ENCODE results near the gene PCGF1. TPM values are rescaled to one million over a fixed set of nuclear protein-coding genes. Genes with fewer than 3 reads are reported as not detected.

The PCGF1 gene
- total RNA-seq: 16.2 TPM

GRCh38 chr2:74507145-74507925 lies at the start of gene PCGF1:
PCGF1 (minus strand) TSS chr2:74507695; CDS start chr2:74507668, 27 bp downstream.
- DNase-seq (ENCODE audit: low read depth in 2 of 3, low spot score in 2 of 3): peak; percentile 97 to 99 (median 98)

- DNase-seq (ENCODE audit: low read depth in 2 of 3, low spot score in 2 of 3): no peak
Measured at GRCh38 chr2:74556831-74557370, 49.4 kb upstream of the PCGF1 start.

GRCh38 chr2:74556159-74556558 lies 48.7 kb upstream of the PCGF1 start:
- no peak for DNase-seq (ENCODE audit: low read depth in 2 of 3, low spot score in 2 of 3)

- DNase-seq (ENCODE audit: low read depth in 2 of 3, low spot score in 2 of 3): no peak
Measured at GRCh38 chr2:74555610-74556103, 48.2 kb upstream of the PCGF1 start.

GRCh38 chr2:74554820-74555531 lies 47.5 kb upstream of the PCGF1 start:
- DNase-seq (ENCODE audit: low read depth in 2 of 3, low spot score in 2 of 3): peak in 1 of 3 donors; percentile 51

- peak; percentile 79 to 86 (median 85) for DNase-seq (ENCODE audit: low read depth in 2 of 3, low spot score in 2 of 3)
Measured at GRCh38 chr2:74553892-74554819, 46.7 kb upstream of the PCGF1 start, which contains the start of the genes DOK1 and LOXL3. DOK1 (plus strand) TSS chr2:74554720; CDS start chr2:74554755, 35 bp downstream. LOXL3 (minus strand) TSS chr2:74553942; CDS start chr2:74552634, 1,308 bp downstream.

GRCh38 chr2:74552914-74553811 lies 45.7 kb upstream of the PCGF1 start:
- DNase-seq (ENCODE audit: low read depth in 2 of 3, low spot score in 2 of 3): no peak

- no peak for DNase-seq (ENCODE audit: low read depth in 2 of 3, low spot score in 2 of 3)
Measured at GRCh38 chr2:74551942-74552913, 44.7 kb upstream of the PCGF1 start.

GRCh38 chr2:74551530-74551929 lies 44.0 kb upstream of the PCGF1 start:
- DNase-seq (ENCODE audit: low read depth in 2 of 3, low spot score in 2 of 3): no peak

GRCh38 chr2:74550231-74550630 lies 42.7 kb upstream of the PCGF1 start:
- DNase-seq (ENCODE audit: low read depth in 2 of 3, low spot score in 2 of 3): no peak

- no peak for DNase-seq (ENCODE audit: low read depth in 2 of 3, low spot score in 2 of 3)
Measured at GRCh38 chr2:74548900-74549826, 41.7 kb upstream of the PCGF1 start.

- no peak for DNase-seq (ENCODE audit: low read depth in 2 of 3, low spot score in 2 of 3)
Measured at GRCh38 chr2:74548285-74548899, 40.9 kb upstream of the PCGF1 start.

- no peak for DNase-seq (ENCODE audit: low read depth in 2 of 3, low spot score in 2 of 3)
Measured at GRCh38 chr2:74546004-74546403, 38.5 kb upstream of the PCGF1 start.

- DNase-seq (ENCODE audit: low read depth in 2 of 3, low spot score in 2 of 3): no peak
Measured at GRCh38 chr2:74544634-74545033, 37.1 kb upstream of the PCGF1 start.

GRCh38 chr2:74542978-74543377 lies 35.5 kb upstream of the PCGF1 start:
- no peak for DNase-seq (ENCODE audit: low read depth in 2 of 3, low spot score in 2 of 3)

GRCh38 chr2:74540291-74540690 lies 32.8 kb upstream of the PCGF1 start:
- no peak for DNase-seq (ENCODE audit: low read depth in 2 of 3, low spot score in 2 of 3)
